GM12873 (cell line): ENCODE measurements around the gene C1orf116.

Experiments
- CTCF ChIP-seq: IDR thresholded peaks from 2 replicates; pipeline ENCODE4 v1.5.1; 2012; ENCODE audit warnings: low read depth, mild to moderate bottlenecking, moderate library complexity, low read length, control low read depth; ENCODE audit not compliant: insufficient read depth; ENCODE audit errors: missing control alignments

C1orf116 gene

GRCh38 chr1:207076181-207076955 is 43.8 kb upstream of the C1orf116 start:
- no peak for TF ChIP-seq CTCF

- TF ChIP-seq CTCF = no peak
Measured at GRCh38 chr1:207073906-207074820, 41.6 kb upstream of the C1orf116 start.

GRCh38 chr1:207072233-207072632 is 39.7 kb upstream of the C1orf116 start:
- TF ChIP-seq CTCF = no peak

GRCh38 chr1:207071426-207071825 is 38.9 kb upstream of the C1orf116 start:
- TF ChIP-seq CTCF = no peak

GRCh38 chr1:207070811-207071210 is 38.3 kb upstream of the C1orf116 start:
- no peak for TF ChIP-seq CTCF

- TF ChIP-seq CTCF = no peak
Measured at GRCh38 chr1:207069858-207070506, 37.4 kb upstream of the C1orf116 start.

- TF ChIP-seq CTCF = no peak
Measured at GRCh38 chr1:207069061-207069460, 36.5 kb upstream of the C1orf116 start.
